SU-DHL-6 (cell line): ENCODE data around the gene KPNA4.

Experiments
- H2AFZ ChIP-seq: fragments of 200-600 bp; sonication (generic); 2 replicates; pipeline ENCODE4 v1.6.1; 2014; ENCODE audit warnings: low read depth, mild to moderate bottlenecking, moderate library complexity, mixed read lengths, antibody characterized with exemption, low read length; ENCODE audit not compliant: severe bottlenecking
- H3F3A ChIP-seq: fragments of 200-600 bp; shearing (Covaris generic); 2 replicates; pipeline ENCODE4 v1.6.0; 2016; ENCODE audit warnings: antibody characterized with exemption, mild to moderate bottlenecking; ENCODE audit not compliant: insufficient read depth
- H3K27ac ChIP-seq: fragments of 200-600 bp; sonication (generic); 2 replicates; pipeline ENCODE4 v1.5.1; 2016; ENCODE audit warnings: low read depth, mild to moderate bottlenecking, low read length, moderate library complexity, mixed read lengths
- H3K27me3 ChIP-seq: fragments of 200-600 bp; sonication (generic), shearing (Covaris generic); 2 replicates; pipeline ENCODE4 v1.6.0; 2014; ENCODE audit warnings: mild to moderate bottlenecking, low read length
- H3K36me3 ChIP-seq: fragments of 200-600 bp; sonication (generic); 2 replicates; pipeline ENCODE4 v1.6.1; 2014; ENCODE audit warnings: mild to moderate bottlenecking, low read length, mixed read lengths
- H3K4me2 ChIP-seq: fragments of 300-600, 200-600 bp; shearing (Covaris generic), sonication (generic); 2 replicates; pipeline ENCODE4 v1.6.0; 2014; ENCODE audit warnings: low read length, low read depth, mild to moderate bottlenecking; ENCODE audit not compliant: poor library complexity, severe bottlenecking
- H3K4me3 ChIP-seq: fragments of 200-600 bp; sonication (generic); 2 replicates; pipeline ENCODE4 v1.5.1; 2014; ENCODE audit warnings: antibody characterized with exemption, low read length, mild to moderate bottlenecking, mixed read lengths; ENCODE audit not compliant: insufficient read depth, poor library complexity, severe bottlenecking
- H3K79me2 ChIP-seq: fragments of 200-600 bp; sonication (generic); 2 replicates; pipeline ENCODE4 v1.6.1; 2014; ENCODE audit warnings: mild to moderate bottlenecking, low read length, moderate library complexity; ENCODE audit not compliant: insufficient read depth
- H3K9ac ChIP-seq: fragments of 200-600 bp; sonication (generic); 2 replicates; pipeline ENCODE4 v1.7.0; 2014; ENCODE audit warnings: mild to moderate bottlenecking, low read length
- H3K9me2 ChIP-seq: fragments of 200-600 bp; sonication (generic); replicated peaks from 2 replicates; pipeline ENCODE4 v1.6.1; 2014; ENCODE audit warnings: low read length; ENCODE audit not compliant: insufficient read depth
- H3K9me3 ChIP-seq: fragments of 200-600 bp; sonication (generic); 2 replicates; pipeline ENCODE4 v1.6.1; 2014; ENCODE audit warnings: low read length, mixed read lengths; ENCODE audit not compliant: insufficient read depth
- H4K20me1 ChIP-seq: fragments of 200-600 bp; sonication (generic); 2 replicates; pipeline ENCODE4 v1.6.1; 2014; ENCODE audit warnings: low read depth, mild to moderate bottlenecking, antibody characterized with exemption, low read length, moderate library complexity, mixed read lengths
- CTCF ChIP-seq: fragments of 200-600 bp; sonication (generic); IDR thresholded peaks from one replicate; pipeline ENCODE4 v1.5.1; 2017; ENCODE audit warnings: antibody characterized with exemption, mild to moderate bottlenecking, low read length, moderate library complexity; ENCODE audit not compliant: insufficient read depth, poor library complexity, severe bottlenecking
- EZH2phosphoT487 ChIP-seq: fragments of 200-600 bp; sonication (generic), shearing (Covaris generic); conservative IDR thresholded peaks from 2 replicates; pipeline ENCODE4 v1.6.1; 2018; ENCODE audit warnings: mild to moderate bottlenecking, antibody characterized with exemption, low read length, moderate library complexity, mixed read lengths

KPNA4 gene

GRCh38 chr3:160564258-160564911 lies 986 bp downstream of the KPNA4 start:
- peaks cover 39% of the 10 kb centered on the region for H4K20me1 ChIP-seq
- H3K9me3 ChIP-seq = no peaks in the 10 kb centered on the region
- no peaks in the 10 kb centered on the region; the same call in 1 of the 2 replicates for H3K36me3 ChIP-seq
- no peaks in the 10 kb centered on the region for H3K9me2 ChIP-seq
- H3K9ac ChIP-seq = peak overlapping the region; percentile 83
- H2AFZ ChIP-seq = no peak overlapping the region
- H3K27me3 ChIP-seq = no peaks in the 10 kb centered on the region
- H3K27ac ChIP-seq = no peak overlapping the region
- TF ChIP-seq EZH2phosphoT487 = no peak
- TF ChIP-seq CTCF = no peak
- H3K4me2 ChIP-seq = peak overlapping the region; percentile 64
- H3K4me3 ChIP-seq = peak overlapping the region; percentile 88
- peaks cover 59% of the 10 kb centered on the region for H3K79me2 ChIP-seq
- H3F3A ChIP-seq = no peaks in the 10 kb centered on the region; the same call in 1 of the 2 replicates

- Histone ChIP-seq H2AFZ (no peak overlapping the region), H3K4me3 (no peak overlapping the region), H4K20me1 (peaks cover 41% of the 10 kb centered on the region), H3K9me2 (no peaks in the 10 kb centered on the region), H3K9ac (0 out of 2 replicates have a peak overlapping the region, but pooled peaks have one; percentile 83), H3K27ac (no peak overlapping the region), H3K9me3 (no peaks in the 10 kb centered on the region), H3F3A (no peaks in the 10 kb centered on the region), H3K4me2 (peak overlapping the region; percentile 64), H3K36me3 (no peaks in the 10 kb centered on the region; the same call in 1 of the 2 replicates), H3K27me3 (no peaks in the 10 kb centered on the region), H3K79me2 (peaks cover 73% of the 10 kb centered on the region)
- no peak for TF ChIP-seq CTCF
These were observed 2.4 kb downstream of the KPNA4 start for GRCh38 chr3:160562952-160563351.

GRCh38 chr3:160557571-160557970 lies 7.8 kb downstream of the KPNA4 start:
- Histone ChIP-seq H3K27me3 (no peaks in the 10 kb centered on the region), H3F3A (no peaks in the 10 kb centered on the region), H3K36me3 (peaks cover under 1% of the 10 kb centered on the region; the same call in 1 of the 2 replicates), H4K20me1 (peaks cover 31% of the 10 kb centered on the region), H3K27ac (no peak overlapping the region), H3K9me2 (no peaks in the 10 kb centered on the region), H2AFZ (no peak overlapping the region), H3K9ac (no peak overlapping the region), H3K9me3 (no peaks in the 10 kb centered on the region), H3K79me2 (peaks cover 98% of the 10 kb centered on the region), H3K4me2 (no peak overlapping the region), H3K4me3 (no peak overlapping the region)
- TF ChIP-seq EZH2phosphoT487 = no peak
- no peak for TF ChIP-seq CTCF
